Choroid plexus epithelial cell (primary cell): ENCODE measurements around the gene SGCD.
A peak's percentile ranks its signal among the peaks of the same experiment; 100 is the strongest.

ENCODE experiments used
- DNase-seq: peaks from one replicate; pipeline ENCODE4 v3.0.0-alpha.2; 2010; ENCODE audit warnings: low read depth
- H3K4me3 ChIP-seq: 2 replicates; pipeline ENCODE4 v1.5.1; 2011; ENCODE audit warnings: low read depth, mild to moderate bottlenecking, control low read depth, low read length, moderate library complexity
- TF ChIP-seq, protein P1 (sequence below): conservative IDR thresholded peaks from 2 replicates; pipeline ENCODE4 v1.5.1; 2011; ENCODE audit warnings: low read depth, mild to moderate bottlenecking, control low read depth, inconsistent platforms, low read length, moderate library complexity

Gene SGCD

DNA sequence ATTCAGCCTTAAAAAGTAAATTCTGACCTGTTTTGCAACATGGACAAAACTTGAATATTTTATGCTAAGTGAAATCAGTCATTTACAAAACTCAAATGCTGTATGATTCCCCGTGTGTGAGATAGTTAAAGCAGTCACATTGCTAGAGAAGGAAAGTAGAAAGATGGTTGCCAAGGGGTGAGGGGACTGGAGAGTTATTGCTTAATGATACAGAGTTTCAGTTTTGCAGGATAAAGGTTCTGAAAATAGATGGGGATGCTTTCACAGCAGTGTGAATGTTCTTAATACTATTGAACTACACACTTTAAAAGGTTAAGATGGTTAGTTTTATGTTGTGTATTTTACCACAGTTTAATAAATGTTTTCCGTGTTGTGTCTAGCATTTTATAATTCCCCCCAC is 51.2 kb downstream of the SGCD start:
- TF ChIP-seq, protein P1, sequence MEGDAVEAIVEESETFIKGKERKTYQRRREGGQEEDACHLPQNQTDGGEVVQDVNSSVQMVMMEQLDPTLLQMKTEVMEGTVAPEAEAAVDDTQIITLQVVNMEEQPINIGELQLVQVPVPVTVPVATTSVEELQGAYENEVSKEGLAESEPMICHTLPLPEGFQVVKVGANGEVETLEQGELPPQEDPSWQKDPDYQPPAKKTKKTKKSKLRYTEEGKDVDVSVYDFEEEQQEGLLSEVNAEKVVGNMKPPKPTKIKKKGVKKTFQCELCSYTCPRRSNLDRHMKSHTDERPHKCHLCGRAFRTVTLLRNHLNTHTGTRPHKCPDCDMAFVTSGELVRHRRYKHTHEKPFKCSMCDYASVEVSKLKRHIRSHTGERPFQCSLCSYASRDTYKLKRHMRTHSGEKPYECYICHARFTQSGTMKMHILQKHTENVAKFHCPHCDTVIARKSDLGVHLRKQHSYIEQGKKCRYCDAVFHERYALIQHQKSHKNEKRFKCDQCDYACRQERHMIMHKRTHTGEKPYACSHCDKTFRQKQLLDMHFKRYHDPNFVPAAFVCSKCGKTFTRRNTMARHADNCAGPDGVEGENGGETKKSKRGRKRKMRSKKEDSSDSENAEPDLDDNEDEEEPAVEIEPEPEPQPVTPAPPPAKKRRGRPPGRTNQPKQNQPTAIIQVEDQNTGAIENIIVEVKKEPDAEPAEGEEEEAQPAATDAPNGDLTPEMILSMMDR, result no peak
- no peak overlapping the region for H3K4me3 ChIP-seq
- no peak for DNase-seq

DNA sequence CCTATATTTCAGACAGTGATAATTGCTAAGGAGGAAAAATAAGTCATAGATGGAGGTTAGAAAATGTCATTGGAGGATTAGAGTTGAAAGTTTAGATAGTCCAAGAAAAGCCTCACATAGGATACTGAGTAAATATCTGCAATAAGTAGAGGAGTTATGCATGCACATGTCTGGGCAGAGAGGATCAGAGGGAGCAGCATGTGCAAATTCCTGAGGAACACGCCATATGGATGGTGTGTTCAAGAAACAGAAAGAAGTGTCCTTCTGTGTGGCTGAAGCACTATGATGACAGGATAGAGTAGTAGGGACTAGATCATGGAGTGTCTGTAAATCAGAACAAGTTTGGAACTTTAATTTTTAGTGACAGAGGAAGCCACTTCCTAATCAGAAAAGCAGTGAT is 52.2 kb downstream of the SGCD start:
- no peak for DNase-seq
- TF ChIP-seq, protein P1, result no peak
- H3K4me3 ChIP-seq, result no peak overlapping the region

DNA sequence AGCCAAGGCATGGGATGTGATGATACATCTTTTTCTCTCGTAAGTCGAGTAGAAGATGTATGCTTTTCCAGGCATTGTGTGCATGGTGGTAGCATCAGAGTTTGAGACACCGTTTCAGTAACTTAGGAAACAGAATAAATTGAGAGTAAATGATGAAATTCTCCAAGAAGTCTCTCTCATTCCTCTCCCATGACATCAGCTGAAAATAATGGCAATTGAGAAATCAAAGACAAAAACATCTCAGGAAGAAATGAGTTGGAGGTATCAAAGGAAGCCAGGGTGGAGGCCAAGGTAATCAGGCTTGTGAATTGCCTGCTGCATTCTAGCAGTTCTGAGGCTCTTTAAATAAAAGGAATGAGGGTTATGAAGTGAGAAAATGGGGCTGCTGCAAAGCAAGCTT is 53.9 kb downstream of the SGCD start:
- peak; percentile 40 for DNase-seq
- TF ChIP-seq, protein P1, result no peak
- no peak overlapping the region for H3K4me3 ChIP-seq

GRCh38 chr5:156383510-156384265 is 56.7 kb downstream of the SGCD start:
- H3K4me3 ChIP-seq, result no peak overlapping the region
- DNase-seq, result peak; percentile 24
- TF ChIP-seq, protein P1, result no peak

GRCh38 chr5:156385416-156385815 is 58.5 kb downstream of the SGCD start:
- H3K4me3 ChIP-seq, result no peak overlapping the region
- TF ChIP-seq, protein P1, result no peak
- no peak for DNase-seq

DNA sequence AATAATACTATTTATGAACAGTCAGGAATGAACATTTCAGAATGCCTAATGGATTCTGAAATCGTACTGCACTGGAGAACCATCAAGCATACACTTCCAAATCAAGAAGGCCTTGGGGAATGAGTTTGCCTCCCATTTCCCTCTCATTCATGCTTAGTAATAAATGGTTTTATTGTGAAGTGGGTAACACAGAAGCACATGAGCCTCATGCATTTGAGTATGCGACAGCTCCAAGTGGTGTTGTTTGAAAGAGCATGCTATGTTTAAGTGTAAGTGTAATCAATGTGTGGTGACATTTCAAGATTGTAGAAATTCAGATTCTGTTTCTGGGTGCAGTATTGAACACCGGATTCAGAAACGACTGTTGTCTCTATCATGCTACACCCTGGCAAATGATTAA is 60.0 kb downstream of the SGCD start:
- DNase-seq, result no peak
- no peak overlapping the region for H3K4me3 ChIP-seq
- TF ChIP-seq, protein P1, result no peak

- no peak for DNase-seq
- TF ChIP-seq, protein P1, result no peak
- H3K4me3 ChIP-seq, result no peak overlapping the region
These were observed 60.4 kb downstream of the SGCD start for GRCh38 chr5:156387391-156387790.
